DMS 273 treated with DMSO at 0.1 percent for 48 hours (cell line): ENCODE results near the gene ANKRD7.
A peak's percentile ranks its signal among the peaks of the same experiment; 100 is the strongest.

ENCODE experiments used
- DNase-seq: peaks from one replicate; lab custom pipeline; 2025; lab: John Stamatoyannopoulos, UW

Gene ANKRD7, protein sequence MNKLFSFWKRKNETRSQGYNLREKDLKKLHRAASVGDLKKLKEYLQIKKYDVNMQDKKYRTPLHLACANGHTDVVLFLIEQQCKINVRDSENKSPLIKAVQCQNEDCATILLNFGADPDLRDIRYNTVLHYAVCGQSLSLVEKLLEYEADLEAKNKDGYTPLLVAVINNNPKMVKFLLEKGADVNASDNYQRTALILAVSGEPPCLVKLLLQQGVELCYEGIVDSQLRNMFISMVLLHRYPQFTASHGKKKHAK

DNA sequence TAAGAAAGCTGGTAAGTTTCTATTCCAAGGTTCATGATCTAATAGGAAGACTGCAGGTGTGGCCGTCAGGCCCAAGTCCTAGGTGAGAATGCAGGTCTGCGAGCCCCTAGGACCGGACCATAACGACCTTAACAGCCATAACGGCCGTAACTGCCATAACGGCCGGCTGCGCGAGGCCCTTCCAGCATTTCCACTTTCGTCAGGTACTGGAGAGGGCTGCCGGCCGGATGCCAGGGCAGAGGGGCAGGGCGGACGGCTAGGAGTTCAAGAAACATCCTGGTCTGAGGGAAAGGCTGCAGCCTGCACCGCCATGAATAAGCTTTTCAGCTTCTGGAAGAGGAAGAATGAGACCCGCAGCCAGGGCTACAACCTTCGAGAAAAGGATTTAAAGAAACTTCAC, at the start of gene ANKRD7:
TSS of gene ANKRD7 (plus strand) at position 184 of the 400 bp plus-strand sequence. CDS start at position 311, 127 bp downstream.
- no peak for DNase-seq

DNA sequence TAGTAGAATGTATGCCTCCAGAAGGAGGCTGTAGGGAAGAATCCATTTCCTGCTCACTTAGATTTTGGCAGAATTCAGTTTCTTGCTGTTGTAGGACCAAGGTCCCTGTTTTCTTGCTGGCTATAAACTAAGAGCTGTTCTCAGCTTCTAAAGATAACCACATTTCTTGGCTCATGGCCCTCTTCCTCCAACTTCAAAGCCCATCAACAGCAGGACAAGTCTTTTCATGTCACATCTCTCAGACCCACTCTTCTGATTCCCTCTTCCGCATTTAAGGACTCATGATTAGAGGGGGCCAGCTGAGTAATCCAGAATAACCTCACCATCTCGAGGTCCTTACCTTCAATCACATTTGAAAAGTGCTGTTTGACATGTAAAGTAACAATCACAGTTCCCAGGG, 48.8 kb upstream of the ANKRD7 start:
- no peak for DNase-seq

DNA sequence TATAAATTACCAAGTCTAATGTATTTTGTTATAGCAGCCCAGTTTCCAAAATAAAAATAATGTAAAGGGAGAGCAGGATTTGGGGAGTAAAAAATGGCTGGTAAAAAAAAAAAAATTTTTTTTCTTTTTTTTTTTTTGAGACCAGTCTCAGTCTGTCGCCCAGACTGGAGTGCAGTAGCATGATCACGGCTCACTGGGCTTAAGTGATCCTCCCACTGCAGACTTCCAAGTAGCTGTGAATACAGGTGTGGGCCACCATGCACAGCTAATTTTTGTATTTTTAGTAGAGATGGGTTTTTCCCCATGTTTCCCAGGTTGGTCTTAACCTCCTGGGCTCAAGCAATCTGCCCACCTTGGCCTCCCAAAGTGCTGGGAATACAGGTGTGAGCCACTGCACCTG, 45.3 kb upstream of the ANKRD7 start:
- DNase-seq = no peak

DNA sequence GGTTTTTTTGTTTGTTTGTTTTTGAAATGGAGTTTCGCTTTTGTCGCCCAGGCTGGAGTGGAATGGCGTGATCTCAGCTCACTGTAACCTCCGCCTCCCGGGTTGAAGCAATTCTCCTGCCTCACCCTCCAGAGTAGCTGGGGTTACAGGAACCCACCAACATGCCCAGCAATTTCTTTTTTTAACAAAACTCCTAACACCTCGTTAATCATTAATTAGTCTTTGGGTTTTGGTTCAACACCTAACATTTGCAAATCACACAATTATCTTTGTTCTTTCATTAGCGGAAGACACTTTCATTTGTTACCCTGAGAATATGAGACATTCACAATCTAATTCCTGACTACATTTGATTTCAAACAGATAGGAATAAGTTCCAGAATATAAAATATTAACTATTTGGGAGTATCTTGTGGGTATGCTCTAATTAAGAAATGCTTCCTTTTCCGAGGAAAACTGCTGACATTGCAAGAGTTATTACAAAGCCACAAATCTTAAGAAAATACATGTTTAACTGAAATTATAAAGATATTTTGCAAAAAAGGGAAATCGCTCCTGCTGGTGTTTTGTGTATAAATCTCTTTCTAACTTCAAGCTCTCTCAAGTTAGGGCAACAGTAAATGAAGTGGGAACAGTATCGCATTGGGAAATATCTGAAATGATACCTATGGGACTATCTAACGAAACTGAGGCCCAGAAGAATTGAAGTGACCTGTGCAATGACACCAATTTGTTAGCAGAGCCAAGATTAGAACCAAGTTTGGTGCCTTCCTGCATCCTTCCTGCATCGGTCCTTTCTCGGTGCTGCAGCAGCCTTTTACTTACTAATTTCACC, 41.7 kb upstream of the ANKRD7 start:
- DNase-seq = no peak

DNA sequence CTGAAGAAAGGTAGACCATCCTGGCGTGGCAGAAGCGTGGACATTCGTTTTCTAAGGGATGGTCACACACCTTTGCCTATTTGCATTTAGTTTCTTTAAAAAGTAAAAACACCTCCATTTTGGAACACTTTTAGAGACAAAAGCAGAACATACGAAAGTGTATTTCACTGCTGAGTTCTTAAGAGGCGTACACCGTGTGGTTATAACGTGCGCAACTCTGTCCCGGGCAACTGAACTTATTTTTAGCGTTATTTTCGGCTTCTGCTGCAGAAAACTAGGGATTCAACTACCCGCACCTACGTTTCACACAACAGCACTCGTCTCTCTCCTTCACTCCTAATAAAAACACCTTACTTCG, 41.1 kb upstream of the ANKRD7 start:
- DNase-seq = no peak

DNA sequence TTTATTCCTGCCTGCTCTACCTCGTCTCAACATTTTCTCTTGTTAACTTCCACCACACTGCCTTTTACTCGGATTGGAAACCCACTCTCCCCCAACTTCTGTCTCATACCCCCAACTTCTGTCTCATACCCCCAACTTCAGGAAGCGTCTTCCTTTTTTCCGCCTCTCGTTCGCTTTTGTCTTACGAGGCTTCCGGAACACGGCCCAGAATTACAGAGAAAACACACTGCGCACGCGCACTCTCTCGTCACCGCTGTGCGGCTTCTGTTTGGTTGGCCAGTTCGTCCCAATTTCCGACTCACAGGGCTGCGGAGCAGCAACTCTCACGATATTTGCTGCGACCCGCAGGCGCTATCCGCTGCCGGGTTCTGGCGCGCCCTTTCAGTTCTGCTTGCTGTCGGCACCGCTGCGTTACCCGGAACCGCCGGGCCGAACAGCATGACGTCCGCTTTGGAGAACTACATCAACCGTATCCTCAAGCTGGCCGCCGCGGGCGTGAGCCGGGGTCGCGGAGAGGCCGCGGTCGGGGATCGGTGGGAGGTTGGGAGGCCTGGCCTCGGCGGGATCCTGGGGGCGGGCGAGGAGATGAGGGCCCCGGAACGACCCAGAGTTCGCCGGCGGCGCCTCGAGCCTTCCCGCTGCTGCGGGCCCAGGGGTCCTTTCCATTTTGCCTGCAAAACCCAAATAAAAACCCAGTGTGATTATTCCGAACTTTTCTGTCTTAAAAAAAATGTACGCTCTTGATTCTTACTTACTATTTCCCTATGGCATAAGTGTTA, 40.5 kb upstream of the ANKRD7 start, which contains the start of gene LSM8:
TSS of gene LSM8 (plus strand) at position 379 of the 779 bp plus-strand sequence. CDS start at position 439, 60 bp downstream.
- DNase-seq = peak; percentile 97

DNA sequence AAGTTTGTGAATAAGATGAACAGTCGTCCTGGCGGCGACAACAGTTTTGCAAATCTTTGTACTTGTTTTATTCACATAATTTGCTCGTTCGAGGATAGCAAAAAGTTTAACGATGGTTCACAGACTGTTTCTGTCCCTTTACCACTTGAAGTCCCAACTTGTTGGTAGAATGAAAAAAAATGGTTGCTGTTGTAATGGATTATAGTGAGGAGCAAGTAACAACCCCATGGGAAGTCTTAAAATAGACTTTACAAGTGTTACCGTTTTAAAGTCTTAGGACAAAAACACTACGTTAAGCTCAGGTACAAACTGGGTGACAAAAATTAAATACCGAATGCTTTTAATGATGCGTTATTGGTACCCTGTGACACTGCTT, 40.0 kb upstream of the ANKRD7 start:
- DNase-seq = no peak

DNA sequence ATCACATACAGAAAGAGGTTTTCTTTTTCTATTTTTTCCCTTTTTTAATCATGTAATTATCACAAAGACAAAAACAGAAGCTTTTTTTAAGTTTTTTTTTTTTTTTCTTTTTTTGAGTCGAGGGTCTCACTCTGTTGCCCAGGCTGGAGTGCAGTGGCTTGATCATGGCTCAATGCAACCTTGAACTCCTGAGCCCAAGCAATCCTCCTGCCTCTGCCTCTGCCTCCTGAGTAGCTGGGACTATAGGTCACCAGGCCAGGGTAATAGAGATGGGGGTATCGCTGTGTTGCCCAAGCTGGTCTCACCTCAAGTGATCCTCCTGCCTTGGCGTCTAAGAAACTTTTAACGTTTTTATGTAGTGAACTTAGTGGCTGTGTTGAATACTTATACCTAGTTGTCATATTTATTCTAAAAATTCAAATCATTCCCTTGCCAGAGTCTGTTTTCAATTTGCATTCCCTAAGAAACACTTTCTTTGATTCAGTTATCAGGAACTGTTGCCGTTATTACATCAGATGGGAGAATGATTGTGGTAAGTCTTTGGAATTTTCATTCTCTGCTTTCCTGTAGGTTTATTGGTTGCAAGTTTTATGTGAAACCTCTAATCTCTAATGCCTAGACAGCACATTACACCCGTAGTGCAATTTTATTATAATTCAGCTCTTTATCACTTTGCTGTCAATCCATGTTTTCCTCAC, 39.2 kb upstream of the ANKRD7 start:
- DNase-seq = no peak

DNA sequence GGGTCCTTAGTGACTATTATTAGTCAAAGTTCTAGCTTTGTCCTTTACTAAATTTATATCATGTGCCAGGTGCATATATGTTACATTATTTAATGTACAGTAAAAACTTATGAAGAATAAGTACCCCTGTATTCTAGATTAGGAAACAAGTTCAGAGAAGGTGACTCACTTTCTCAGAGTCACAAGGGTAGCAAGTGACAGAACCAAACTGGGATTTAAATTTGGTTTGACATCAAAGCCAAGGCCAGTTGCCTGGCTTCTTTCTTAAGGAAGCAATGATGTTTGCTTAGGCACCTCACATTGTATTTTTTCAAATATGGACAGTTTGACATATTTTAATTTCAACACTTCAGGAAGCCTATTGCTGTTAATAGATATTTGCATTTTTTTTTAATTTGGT, 38.0 kb upstream of the ANKRD7 start:
- DNase-seq = no peak

DNA sequence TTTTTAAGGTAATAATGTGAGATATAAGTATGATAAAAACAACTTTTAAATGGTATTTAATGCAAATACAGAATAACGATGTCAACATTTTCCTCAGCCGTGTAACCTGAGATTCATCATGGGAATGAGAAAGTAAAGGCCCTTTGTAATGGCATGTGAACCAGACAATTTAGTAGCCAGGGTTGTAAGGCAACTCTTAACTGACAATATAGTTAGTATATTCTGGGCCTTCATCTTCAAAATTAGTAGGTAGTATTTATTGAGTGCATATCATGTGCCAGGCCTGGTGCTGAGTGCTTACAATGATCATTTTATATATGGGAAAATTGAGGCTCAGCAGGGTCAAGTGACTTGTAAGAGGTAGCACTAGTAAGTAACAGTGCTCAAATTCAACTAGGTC, 29.9 kb upstream of the ANKRD7 start:
- DNase-seq = no peak

DNA sequence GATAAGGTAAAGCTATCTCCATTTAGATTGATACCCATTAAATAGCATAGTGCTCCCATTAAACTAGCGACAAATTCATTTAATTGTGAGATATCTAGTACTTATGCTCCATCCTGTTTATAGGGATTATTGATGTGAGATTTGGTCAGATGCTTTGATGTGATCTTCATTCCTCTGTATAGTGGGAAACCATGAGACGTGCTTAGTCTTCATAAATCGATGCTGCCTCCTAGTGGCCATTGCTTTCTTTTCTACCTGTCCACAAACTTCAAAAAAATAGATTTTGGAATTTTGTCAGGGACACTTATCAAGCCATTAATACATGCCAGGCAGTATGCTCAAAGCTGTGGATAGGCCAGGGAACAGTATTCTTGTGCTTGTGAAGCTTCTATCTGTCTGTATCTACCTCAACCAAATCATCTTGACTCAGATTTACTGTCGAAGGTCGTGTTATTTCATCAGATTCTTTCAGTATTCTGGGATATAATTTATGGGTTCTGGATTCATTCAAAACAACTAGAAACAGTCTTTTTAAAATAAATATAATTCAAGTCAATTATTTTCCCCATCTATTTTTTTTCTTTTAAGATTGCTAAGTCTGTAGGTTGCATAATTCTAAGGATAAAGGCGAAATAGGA, 28.5 kb upstream of the ANKRD7 start:
- peak; percentile 51 for DNase-seq

DNA sequence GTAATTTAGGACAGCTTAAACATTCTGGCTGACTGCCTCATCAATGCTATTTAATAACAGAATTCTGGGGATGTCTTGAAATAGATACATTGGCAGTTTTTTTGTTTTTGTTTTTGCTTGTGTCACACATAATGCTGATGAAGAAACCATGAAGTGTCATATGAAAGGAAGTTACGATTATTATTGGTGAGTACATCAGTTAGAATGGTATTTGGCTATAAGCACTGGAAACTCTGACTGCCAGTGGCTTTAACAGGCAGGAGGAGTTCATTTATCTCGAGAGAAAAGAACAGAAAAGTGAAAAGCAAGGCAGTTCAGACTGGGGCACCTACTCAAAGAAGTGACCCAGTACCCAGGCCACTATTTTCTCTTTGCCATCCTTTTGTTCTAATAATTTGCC, 22.4 kb upstream of the ANKRD7 start:
- DNase-seq = no peak

DNA sequence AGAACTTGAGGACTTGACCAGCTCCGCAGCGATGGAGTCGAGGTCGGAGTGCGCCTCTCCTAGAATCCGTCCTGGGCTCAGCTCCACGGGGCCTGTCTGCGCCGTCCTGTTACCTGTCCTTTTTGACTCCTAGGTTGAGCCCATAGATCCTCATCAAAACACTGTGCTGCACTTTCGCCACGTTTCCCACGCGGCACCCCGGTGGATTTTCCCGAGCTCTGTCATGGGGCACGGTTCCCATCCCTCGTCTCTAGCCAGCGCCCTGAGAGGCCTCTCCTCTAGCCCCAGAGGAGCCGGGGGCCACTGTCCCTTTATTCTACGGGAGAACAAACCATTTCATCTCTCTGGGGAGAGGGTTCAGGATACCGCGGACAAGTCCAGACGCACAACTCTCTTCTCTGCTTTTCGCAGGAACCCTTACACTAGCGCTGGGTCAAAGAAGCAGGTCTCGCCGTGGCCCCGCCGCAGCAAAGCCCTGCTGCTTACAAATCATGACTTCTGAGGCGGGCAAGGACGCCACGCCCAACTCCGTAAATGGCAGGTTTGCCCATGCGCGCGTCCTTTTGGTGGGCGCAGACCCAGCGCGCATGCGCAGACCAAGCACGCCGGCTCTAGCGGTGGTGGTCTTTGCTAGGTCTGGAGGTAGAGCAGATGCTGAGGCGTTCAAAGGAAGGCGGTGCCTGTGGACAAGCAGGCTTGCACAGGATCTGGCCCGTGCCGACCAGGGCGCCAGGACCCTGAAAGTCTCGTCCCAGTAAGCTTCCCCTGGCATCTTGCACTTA, 10.3 kb upstream of the ANKRD7 start:
- DNase-seq = peak; percentile 89

DNA sequence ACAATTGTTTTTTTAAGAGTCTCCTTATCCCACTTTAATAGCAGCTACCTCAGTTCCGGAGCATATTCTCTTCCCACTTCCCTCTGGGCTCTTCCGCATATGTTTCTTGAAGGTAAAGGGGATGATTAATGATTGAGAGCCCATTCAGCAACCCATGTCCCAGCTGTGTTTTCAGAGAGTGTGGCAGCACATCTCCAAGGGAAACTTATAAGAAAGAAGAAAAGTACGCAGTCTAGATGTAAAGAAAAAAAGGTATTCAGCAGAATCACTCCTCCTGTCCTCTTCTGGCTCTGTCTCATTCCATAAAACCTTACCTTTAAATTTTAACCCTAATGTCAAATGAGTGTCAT, 9.7 kb upstream of the ANKRD7 start:
- DNase-seq = no peak

DNA sequence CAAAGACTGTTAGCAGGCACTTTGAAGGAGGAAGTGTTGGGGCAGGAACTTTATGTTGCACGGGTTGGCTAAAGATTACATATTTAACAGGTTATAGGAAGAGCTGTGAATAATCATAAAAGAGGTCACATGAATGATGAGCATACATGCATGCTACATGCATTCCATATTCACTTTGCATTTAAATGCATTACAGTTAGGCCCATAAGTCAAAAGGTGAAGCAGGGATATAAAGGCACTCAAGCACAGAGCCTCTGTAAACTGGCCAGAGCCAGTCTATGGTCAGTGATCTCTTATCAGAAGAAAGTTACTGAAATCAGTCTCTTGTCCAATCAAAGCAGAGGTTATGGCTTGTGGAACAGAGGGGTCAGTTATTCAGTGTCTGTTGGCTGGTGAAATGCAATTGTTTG, 7.3 kb upstream of the ANKRD7 start:
- no peak for DNase-seq

DNA sequence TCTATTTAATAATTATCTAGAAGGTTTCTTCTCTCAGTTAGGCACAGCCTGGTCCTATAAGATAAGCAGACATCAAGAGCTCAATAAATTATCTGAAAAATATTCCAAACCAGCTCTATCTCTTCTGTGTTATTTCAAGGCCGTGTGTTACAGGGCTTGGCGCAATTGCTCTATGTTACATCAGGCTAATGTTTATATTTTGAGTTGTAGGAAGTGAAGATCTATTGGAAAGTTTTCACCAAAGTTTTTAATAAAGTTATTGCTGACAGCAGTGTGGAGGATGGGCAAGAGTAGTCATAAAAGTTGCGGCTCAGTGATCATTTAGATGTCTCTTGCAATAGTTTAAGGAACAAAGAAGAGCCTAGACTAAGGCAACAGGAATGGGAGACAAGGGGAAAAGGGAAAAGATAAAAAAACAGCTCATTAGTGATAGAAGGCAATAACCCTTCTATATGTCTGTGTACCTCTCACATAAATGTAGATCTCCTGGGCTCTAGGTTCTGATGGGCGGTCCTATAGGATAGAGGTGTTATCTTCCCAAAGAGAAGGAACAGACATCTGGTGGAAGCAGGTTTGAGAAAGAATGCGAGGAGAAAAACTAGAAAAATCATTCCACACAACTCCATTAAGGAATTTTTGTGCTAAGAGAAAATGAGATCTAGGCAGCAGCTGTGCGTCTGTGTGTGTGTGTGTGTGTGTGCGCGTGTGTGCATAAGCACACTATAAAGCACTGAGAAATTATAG, 5.9 kb upstream of the ANKRD7 start:
- no peak for DNase-seq

DNA sequence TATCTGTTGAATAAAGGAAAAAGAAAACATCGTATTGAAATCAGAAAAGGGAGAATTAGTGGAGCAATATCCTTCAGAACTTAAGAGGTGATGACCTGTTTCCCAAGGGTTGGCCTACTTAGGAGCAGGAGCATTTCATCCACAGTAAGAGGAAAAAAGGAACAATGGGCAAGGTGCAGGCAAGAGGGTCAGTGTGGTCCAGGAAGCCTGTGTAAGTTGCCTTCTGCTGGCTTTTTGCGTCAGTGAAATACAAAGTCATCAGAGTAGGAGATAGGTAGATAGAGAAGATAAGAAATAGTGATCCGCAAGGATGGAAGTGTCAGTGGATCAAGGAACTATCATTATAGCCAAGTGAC, 5.4 kb upstream of the ANKRD7 start:
- DNase-seq = no peak

DNA sequence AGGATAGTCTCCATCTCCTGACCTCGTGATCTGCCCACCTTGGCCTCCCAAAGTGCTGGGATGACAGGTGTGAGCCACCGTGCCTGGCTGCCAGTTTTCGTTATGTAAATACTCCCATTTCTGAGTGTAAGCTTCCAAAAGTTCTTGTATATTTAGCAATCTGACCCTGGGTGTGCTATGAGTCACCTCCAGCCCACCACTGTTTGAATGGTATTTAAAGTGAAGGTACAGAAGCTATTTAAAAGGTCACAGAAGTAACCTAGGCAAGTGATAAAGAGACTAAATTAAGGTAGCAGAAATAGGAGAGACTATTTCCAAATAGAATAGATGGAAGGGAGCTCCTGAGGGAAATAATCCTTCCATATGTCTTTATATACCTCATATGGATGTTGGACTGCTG, 3.9 kb upstream of the ANKRD7 start:
- DNase-seq = no peak

DNA sequence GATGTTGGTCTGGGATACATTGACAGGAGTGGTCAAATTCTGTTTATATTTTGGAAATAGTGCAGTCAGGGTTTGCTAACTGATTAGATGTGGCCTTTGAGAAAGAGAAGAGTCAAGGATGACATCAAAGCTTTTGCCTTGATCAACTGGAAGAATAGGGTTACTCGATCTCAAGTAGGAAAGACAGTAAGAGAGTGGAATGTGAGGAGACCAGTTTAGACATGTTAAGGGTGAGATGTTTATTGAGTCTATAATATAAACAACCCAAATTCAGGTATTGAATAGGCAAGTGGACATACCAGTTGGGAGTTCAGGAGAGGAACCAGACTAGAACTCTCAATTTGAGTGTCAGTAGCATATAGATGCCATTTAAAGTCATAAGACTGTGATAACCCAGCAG, 1.9 kb upstream of the ANKRD7 start:
- DNase-seq = no peak

DNA sequence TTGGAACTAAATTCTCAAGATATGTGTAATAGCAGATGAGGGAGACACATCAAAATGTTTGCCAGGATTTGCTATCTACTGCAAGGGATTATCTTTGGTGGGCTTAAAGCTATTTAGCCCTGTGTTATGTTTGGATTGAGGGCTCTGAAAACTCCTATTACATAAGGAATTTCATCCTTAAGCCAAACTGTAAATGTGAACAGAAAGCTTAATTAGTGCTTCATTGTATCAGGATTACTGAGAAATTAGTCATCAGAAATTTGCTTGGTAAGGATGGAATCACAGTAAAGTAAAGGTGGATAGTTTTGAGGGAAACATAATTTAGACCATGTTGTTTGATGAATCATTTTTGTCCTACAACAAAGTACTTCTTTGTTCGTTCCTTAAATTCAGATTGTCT, 8.3 kb downstream of the ANKRD7 start:
- DNase-seq = no peak
